Stimulated activated CD4-positive, alpha-beta T cell treated with anti-CD3 and anti-CD28 coated beads, Interleukin-4, amount 100 ng/mL, for 48 hours (primary cell): Measurements from ENCODE around the gene MAN2C1.
"Not testable (repeated sequence)": the region's sequence is repeated elsewhere in the genome, so short reads cannot be mapped to it uniquely, and the experiment has no call there.

Experiments used
- DNase-seq, 2 donors: peaks; one replicate each; pipeline ENCODE4 v3.0.0-alpha.2; 2020; ENCODE audit warnings: low read depth in 2 of 2

Gene MAN2C1

DNA sequence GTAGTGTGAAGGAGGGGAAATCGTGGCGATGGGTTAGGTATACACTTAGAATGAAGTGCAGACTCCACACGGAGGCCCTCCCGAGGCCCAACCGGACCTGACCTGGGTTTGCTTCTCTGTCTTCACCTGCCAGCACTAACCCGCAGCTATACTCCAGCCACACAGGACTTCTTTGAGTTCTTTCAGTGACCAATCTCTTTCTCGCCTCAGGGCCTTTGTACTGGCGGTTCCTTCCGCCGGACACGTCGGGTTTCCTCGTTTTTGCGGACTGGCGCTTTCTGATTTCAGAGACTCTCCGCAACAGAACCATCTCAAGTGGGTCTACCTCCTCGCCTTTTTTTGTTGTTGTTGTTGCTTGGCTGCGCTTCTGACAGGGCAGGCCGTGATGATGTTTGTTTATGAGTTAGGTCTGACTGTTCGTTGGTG lies 21.6 kb downstream of the MAN2C1 start, which contains the start of gene NEIL1:
TSS of gene NEIL1 (plus strand) at position 244 of the 426 bp plus-strand sequence. CDS start 1,867 bp downstream, outside the sequence.
- no peak for DNase-seq

GRCh38 chr15:75343953-75344352 lies 24.5 kb downstream of the MAN2C1 start:
- not testable (repeated sequence) for DNase-seq

DNA sequence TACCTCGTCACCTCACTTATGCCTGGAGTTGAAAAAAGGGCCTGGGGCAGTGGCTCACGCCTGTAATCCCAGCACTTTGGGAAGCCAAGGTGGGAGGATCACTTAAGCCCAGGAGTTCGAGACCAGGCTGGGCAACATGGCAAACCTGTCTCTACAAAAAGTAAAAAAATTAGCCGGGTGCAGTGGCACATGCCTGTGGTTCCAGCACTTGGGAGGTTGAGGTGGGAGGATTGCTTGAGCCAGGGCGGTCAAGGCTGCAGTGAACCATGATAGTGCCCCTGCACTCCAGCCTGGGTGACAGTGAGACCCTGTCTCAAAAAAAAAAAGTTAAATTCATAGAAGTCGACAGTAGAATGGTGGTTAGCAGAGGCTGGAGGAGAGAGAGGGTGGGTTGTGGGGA lies 26.2 kb downstream of the MAN2C1 start:
- DNase-seq = no peak

DNA sequence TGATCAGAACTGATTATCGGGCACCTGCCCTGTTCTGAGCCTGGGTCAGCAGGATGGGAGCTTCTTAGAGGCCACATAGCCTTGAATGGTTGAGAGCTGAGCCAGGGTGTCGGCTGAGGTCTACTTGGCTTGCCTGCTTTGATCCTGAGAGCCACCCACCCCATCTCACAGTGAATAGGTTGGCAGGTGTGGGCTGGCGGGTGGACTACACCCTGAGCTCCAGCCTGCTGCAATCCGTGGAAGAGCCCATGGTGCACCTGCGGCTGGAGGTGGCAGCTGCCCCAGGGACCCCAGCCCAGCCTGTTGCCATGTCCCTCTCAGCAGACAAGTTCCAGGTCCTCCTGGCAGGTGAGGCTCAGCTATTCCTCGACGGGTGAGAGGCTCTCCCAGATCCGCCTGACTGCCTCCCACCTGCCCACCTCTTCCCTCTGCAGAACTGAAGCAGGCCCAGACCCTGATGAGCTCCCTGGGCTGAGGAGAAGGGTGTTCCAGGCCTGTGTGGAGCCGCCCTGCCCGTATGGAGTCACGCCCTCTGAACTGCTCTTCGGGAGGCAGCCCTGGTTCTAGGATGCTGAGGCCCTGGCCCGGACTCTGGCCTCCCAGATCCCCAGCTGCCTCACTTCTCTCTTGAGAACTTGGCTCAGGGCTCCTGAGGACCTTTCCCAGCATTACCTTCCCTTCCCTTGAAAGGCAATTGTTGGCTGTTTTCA lies 28.7 kb downstream of the MAN2C1 start:
- no peak for DNase-seq

- no peak for DNase-seq
Measured at GRCh38 chr15:75338661-75339240, 29.7 kb downstream of the MAN2C1 start.

DNA sequence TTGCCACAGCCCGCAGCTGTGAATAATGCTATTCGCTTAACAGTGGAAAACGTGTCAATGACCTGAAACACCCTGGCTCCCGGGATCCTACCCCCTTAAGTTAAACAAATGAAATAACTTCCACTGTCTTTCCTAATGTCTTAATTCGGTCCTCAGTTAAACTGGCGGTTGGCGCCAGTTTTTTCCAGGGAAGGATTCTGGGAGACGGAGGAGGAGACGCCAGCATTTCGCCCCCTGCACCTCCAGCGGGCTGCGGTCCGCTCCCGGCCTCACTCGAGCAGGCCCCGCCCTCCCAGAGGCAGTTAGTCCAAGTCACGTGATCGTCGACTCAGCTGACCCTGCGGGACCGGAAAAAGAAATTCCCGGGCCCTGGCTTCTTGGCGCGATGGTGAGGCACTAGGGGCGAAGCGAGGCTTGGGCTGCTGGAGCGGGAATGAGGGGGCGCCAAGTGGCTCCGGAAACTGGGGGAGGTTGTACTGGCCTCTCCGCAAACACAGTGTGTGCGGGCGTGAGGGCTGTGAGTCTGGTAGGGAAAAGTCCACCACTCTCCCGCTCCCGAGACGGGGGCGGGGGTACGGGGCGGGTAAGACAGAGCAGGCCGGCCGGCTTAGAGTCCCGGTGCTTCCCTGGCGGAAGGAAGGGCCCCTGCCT lies 32.6 kb downstream of the MAN2C1 start, which contains the start of gene COMMD4:
TSS of gene COMMD4 (plus strand) at position 359 of the 651 bp plus-strand sequence. CDS start at position 386, 27 bp downstream.
- peak; percentile 83 to 89 for DNase-seq

- DNase-seq = no peak
Measured at GRCh38 chr15:75335313-75335704, 33.1 kb downstream of the MAN2C1 start.

DNA sequence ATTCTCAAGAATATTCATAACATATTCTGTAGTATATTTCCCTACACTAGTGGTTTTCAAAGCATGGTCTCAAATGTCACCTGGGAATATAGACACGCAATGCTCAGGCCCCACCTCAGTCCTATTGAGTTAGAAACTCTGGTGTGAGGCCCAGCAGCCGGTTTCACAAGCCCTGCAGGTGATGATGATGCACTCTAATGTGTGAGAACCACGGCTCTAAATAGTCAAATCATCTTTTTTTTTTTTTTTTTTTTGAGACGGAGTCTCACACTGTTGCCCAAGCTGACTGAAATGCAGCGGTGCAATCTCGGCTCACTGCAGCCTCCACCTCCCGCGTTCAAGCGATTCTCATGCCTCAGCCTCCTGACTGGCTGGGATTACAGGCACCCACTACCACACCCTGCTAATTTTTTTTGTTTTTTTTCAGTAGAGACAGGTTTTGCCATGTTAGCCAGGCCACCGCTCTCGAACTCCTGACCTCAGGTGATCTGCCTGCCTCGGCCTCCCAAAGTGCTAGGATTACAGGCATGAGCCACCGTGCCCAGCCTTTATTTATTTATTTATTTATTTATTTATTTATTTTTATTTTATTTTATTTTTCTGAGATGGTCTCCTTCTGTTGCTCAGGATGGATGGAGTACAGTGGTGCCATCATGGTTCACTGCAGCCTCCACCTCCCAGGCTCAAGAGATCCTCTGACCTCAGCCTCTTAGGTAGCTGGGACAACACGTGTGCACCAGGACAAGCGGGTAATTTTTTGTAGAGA lies 34.6 kb downstream of the MAN2C1 start:
- DNase-seq = not testable (repeated sequence)

GRCh38 chr15:75332093-75332492 lies 36.3 kb downstream of the MAN2C1 start:
- not testable (repeated sequence) for DNase-seq

DNA sequence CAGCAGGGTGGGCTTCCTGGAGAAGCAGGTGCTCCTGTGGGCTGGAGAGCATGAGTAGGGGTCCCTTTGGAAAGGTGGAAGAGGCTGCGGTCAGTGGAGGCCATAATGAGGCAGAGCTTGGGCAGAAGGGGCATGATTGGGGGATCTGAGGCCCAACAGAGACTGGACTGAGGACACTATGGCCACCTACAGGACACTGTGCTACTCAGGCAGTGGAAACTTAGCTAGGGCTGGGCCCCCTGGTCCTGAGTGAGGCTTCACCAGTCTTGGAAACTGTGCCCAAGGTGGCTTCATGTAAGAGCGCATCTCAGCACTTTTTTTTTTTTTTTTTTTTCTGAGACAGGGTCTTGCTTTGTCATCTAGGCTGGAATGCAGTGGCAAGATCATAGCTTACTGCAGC lies 38.8 kb downstream of the MAN2C1 start:
- no peak for DNase-seq

- DNase-seq = no peak
Measured at GRCh38 chr15:75328493-75329314, 39.7 kb downstream of the MAN2C1 start.

- DNase-seq = no peak
Measured at GRCh38 chr15:75327491-75327890, 40.9 kb downstream of the MAN2C1 start.

DNA sequence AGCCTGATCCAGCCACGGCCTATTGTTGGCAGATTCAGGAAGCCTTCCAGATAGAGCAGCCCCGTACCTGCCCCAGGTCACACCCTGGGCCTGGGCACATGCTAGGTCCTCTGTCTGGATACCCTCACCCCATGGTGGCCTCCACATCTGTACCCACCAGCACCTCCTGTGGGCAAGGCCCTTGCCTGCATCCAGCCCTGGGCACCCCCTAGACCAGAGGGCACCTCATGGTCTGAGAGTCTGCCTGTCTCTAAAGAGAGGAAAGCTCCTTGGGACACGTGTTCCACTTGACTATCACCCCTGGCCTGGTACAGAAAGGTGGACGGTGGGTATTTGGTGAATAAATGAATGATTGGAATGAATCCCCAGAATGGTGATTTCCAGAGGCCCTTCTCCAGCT lies 41.4 kb downstream of the MAN2C1 start:
- no peak for DNase-seq

- DNase-seq = no peak
Measured at GRCh38 chr15:75325922-75326321, 42.5 kb downstream of the MAN2C1 start.

- DNase-seq = no peak
Measured at GRCh38 chr15:75321711-75322110, 46.7 kb downstream of the MAN2C1 start.

DNA sequence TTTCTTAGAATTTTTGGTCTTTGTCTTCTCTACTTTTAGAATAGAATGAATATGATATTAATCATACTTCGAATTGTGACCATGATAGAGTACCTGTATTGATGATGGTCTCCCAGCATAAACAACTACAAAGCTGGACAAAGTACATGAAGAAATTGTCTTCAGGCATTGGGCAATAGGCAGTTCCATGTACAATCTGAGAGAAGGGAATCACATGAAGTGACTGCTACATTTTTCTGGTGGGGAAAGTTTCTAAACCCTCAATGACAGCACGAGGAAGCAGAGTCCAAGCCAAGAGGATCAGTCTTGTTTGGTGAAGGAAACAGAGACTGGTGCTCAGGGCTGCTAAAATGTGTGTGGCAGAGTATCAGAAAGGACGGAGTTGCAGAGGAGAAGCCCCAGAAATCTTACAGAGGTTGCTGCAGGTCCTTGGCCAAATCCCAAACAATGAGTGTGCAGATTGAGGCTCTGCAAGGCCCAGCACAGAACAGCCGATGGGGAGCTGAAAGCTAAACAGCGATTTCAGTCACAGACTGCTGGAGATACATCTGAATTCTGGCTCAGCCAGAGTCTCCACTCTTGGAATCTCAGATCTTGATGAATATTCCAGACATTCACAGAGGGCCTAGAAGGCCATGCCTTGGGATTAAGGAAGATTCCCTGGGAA lies 49.0 kb downstream of the MAN2C1 start:
- DNase-seq = not testable (repeated sequence)

- no peak for DNase-seq
Measured at GRCh38 chr15:75314552-75315290, 53.7 kb downstream of the MAN2C1 start.

DNA sequence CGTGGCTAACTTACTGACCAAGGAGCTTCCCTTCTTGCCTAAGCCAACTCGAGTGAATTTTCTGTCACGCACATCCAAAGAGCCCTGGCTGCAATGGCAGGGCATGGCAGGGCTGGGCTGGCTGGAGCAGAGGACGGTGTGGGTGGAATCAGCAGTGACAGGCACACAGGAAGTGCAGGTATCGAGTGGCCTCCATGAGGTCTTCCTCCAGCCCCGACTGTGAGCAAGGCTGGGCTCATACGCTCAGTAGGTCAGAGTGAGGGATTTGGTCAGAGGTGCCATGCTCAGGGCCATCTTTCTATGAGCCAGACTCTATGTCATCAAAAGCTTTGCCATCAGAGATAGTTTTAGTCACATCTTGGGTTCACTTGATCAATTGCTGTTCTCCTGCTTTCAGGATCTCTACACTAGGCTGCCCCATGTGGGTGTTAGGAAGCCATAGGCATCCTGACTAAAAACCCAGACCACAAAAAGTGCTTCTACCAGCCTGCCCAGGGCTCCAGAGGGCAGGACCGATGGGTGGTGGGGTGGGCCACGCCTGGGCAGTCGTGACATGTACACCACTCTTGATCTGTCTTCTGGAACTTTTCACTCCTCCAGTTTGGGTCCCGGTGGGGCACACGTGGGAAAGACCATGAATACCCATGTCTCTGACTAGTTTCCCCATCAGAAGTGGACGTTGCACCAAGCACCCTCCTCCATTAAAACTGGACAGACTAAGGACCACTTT lies 55.1 kb downstream of the MAN2C1 start:
- DNase-seq = no peak

GRCh38 chr15:75312548-75312947 lies 55.9 kb downstream of the MAN2C1 start:
- DNase-seq = not testable (repeated sequence)
